GM19099 (cell line): ENCODE data around the gene ADAMTS17.

ENCODE experiments used
- POLR2A ChIP-seq: IDR thresholded peaks from 3 replicates; pipeline ENCODE4 v1.6.1; 2011; ENCODE audit warnings: low read depth; ENCODE audit not compliant: insufficient read length; ENCODE audit errors: extremely low read depth

The ADAMTS17 gene

DNA sequence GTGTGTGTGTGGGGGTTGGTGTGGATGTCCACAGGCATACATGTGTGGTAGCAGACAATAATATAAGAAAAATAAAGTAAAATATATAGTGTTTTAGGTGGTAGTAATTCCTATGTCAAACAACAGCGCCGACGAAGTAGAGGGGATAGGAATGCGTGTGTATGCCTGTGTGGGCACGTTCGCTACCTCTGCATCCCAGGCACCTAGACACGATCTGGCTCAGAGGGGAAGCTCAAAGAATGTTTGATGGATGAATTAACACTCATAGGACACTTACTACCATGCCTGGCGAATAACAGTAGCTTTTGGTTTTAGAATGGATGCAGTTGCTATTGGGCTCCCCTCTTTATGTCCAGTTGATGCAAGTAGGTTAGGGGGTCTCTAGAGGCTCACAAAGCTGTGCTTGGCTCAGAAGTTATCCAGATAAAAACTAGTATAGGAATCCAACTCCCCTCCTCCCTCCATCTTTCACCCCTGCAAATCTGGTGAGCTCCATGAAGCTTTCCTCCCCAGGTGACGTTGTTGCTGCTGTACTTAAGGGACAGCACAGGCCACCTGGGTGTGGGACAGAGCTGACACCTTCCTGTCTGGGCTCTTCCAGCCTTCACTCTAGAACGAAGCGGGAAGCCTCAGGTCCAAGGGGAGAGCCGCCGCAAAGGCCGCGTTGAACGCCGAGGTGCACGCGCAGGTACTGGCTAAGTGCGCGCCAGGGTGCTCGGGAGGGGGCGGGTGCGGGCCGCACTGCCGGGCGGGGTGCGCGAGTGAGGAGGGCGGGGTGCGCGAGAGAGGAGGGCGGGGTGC is 415.9 kb downstream of the ADAMTS17 start:
- no peak for TF ChIP-seq POLR2A

DNA sequence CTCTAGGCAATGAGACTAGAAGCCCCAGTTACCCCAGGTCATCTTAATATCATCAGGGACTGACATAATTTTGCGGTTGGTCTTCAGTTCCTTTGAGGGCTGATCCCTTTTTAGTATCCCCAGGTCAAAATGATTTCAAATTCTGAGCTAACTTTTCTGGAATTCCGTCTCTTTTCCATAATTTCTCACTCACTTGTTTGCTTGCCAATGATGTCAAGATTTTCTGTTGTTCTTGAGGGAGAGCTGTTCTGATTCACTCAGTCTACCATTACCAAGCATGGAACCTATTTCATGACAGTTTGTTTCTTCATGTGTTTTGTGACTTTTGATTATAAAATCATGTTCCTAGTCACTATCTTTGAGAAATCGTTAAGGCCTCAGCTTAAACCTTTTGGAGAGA is 418.1 kb downstream of the ADAMTS17 start:
- TF ChIP-seq POLR2A: no peak
